ENCODE measurements around the gene STIM1. TPM values are rescaled to one million over a fixed set of nuclear protein-coding genes. Genes with fewer than 3 reads are reported as not detected.

Gene STIM1
- total RNA-seq, 1 donor from 2014 or later: 46.4 TPM

- DNase-seq (ENCODE audit: low read depth): no peak
These were observed 206.2 kb downstream of the STIM1 start for GRCh38 chr11:4061700-4062099.

GRCh38 chr11:4063348-4063747 lies 207.9 kb downstream of the STIM1 start:
- DNase-seq (ENCODE audit: low read depth): no peak

GRCh38 chr11:4064278-4064955 lies 209.0 kb downstream of the STIM1 start:
- peak; percentile 47 for DNase-seq (ENCODE audit: low read depth)

- no peak for DNase-seq (ENCODE audit: low read depth)
These were observed 209.6 kb downstream of the STIM1 start for GRCh38 chr11:4065086-4065485.

GRCh38 chr11:4065601-4066377 lies 210.3 kb downstream of the STIM1 start:
- DNase-seq (ENCODE audit: low read depth): no peak

- no peak for DNase-seq (ENCODE audit: low read depth)
These were observed 211.4 kb downstream of the STIM1 start for GRCh38 chr11:4066910-4067309.

- DNase-seq (ENCODE audit: low read depth): peak; percentile 42
These were observed 213.5 kb downstream of the STIM1 start for GRCh38 chr11:4068962-4069361.

- DNase-seq (ENCODE audit: low read depth): no peak
These were observed 215.9 kb downstream of the STIM1 start for GRCh38 chr11:4071325-4071724.

- DNase-seq (ENCODE audit: low read depth): no peak
These were observed 216.4 kb downstream of the STIM1 start for GRCh38 chr11:4071914-4072313.

- peak; percentile 80 for DNase-seq (ENCODE audit: low read depth)
These were observed 217.3 kb downstream of the STIM1 start for GRCh38 chr11:4072668-4073285.

GRCh38 chr11:4074266-4074665 lies 218.8 kb downstream of the STIM1 start:
- DNase-seq (ENCODE audit: low read depth): no peak

- DNase-seq (ENCODE audit: low read depth): no peak
These were observed 221.3 kb downstream of the STIM1 start for GRCh38 chr11:4076774-4077173.

GRCh38 chr11:4083198-4083597 lies 227.7 kb downstream of the STIM1 start:
- no peak for DNase-seq (ENCODE audit: low read depth)

GRCh38 chr11:4084406-4085125 lies 229.1 kb downstream of the STIM1 start:
- no peak for DNase-seq (ENCODE audit: low read depth)

- DNase-seq (ENCODE audit: low read depth): no peak
These were observed 230.1 kb downstream of the STIM1 start for GRCh38 chr11:4085575-4085974.

- no peak for DNase-seq (ENCODE audit: low read depth)
These were observed 231.3 kb downstream of the STIM1 start for GRCh38 chr11:4086575-4087353.

GRCh38 chr11:4087551-4087950 lies 232.1 kb downstream of the STIM1 start:
- no peak for DNase-seq (ENCODE audit: low read depth)

- no peak for DNase-seq (ENCODE audit: low read depth)
These were observed 234.8 kb downstream of the STIM1 start for GRCh38 chr11:4090258-4090657.

GRCh38 chr11:4092026-4092425 lies 236.6 kb downstream of the STIM1 start:
- DNase-seq (ENCODE audit: low read depth): no peak

- no peak for DNase-seq (ENCODE audit: low read depth)
These were observed 238.3 kb downstream of the STIM1 start for GRCh38 chr11:4093519-4094347.

Measured in myocyte (in vitro differentiated cells).